ENCODE measurements around the gene LCN1.

The LCN1 gene

DNA sequence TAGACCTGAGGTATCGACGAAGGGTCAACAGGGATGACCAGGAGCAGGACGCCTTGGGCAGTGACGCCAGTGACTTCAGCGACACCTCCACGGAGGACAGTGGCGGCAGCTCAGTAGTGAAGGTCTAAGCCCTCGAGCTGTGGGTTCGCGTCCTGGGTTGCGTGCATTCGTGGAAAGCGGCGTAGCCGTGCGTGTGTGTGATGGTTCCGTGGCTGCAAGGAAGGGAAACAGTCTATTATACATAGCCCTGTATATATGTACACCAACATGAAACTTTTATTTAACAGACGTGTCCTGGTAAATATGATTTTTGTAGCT is 33.3 kb upstream of the LCN1 start:
- 0 out of 2 replicates have a peak, but pooled peaks cover 3% of the 10 kb centered on the region for H3K27me3 ChIP-seq
- no peak for TF ChIP-seq Cebpa-rat (IDR thresholded peaks at IDR 0.05)
- H4K20me1 ChIP-seq, result 0 out of 2 replicates have a peak, but pooled peaks cover 25% of the 10 kb centered on the region
- no peak overlapping the region for H3K4me2 ChIP-seq
- no peak overlapping the region for H3K9ac ChIP-seq
- peaks cover 7% of the 10 kb centered on the region for H3K4me1 ChIP-seq
- H3K36me3 ChIP-seq, result peaks cover 42% of the 10 kb centered on the region; the same call in 1 of the 2 replicates
- H3K27ac ChIP-seq, result no peak overlapping the region
- H3K9me3 ChIP-seq, result no peaks in the 10 kb centered on the region
- no peak overlapping the region for H3K4me3 ChIP-seq

DNA sequence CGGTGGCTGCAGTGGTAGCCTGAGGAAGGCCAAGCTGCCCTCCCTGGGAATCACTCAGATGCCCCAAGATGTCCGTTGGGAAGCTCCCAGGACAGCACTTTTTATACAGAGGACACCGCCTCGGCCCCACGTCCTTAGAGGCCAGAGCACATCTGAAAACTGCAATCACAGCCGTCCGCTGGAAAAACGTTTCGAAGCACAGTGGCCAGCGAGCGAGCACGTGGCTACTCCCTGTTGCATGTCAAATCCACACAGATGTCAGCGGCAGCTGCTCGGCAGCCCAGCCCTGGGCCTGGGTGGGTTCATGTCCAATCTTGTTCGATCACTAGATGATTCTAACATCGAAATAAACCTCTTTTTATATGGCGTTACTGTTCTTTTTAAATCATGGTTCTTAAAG is 32.7 kb upstream of the LCN1 start:
- Histone ChIP-seq H3K4me2 (no peak overlapping the region), H3K36me3 (peaks cover 42% of the 10 kb centered on the region; the same call in 1 of the 2 replicates), H3K4me3 (no peak overlapping the region)

DNA sequence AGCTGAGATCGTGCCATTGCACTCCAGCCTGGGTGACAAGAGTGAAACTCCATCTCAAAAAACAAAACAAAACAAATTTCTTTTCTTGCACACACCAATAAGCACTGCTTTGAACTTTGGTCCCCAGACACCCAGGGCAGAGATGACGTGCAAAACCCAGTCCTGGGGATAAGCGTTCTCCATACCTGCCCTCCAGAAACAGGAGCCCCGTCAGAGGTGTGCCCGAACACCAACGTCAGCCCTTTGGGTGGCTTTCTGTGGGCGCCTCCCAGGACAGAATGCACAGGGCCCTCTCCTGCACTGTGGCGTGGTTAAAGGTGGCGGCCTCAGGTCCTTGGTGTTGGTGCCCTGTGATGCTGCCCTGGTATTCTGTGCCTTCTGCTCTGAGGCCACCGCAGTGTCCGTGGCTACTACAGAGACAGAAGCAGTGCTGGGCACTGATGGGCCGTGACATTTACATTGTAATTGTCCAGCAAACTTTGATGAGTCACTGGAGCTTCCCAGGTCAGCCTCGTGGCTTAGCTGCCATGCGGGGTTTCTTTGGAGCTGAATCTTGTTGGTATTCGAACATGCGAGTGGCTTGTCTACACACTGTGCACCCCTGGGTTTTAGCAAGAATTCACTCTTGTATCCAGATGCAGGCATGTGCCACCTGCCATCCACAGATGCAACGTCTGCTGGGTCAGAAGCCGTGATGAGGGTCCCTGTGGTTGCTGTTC is 31.9 kb upstream of the LCN1 start:
- 0 out of 2 replicates have a peak, but pooled peaks cover 11% of the 10 kb centered on the region for H4K20me1 ChIP-seq
- H3K4me2 ChIP-seq, result no peak overlapping the region
- no peak overlapping the region for H3K4me3 ChIP-seq
- H3K9me3 ChIP-seq, result no peaks in the 10 kb centered on the region
- H3K27ac ChIP-seq, result no peak overlapping the region
- no peak overlapping the region for H3K9ac ChIP-seq
- no peak for TF ChIP-seq Cebpa-rat (IDR thresholded peaks at IDR 0.05)
- H3K36me3 ChIP-seq, result peaks cover 36% of the 10 kb centered on the region; the same call in 1 of the 2 replicates
- no peaks in the 10 kb centered on the region for H3K27me3 ChIP-seq
- peaks cover 7% of the 10 kb centered on the region for H3K4me1 ChIP-seq

More for the DNA sequence above, 32.7 kb upstream of the LCN1 start:
- no peak for TF ChIP-seq Cebpa-rat (IDR thresholded peaks at IDR 0.05)
- Histone ChIP-seq H3K4me1 (peaks cover 7% of the 10 kb centered on the region), H3K27me3 (no peaks in the 10 kb centered on the region), H3K27ac (no peak overlapping the region), H3K9ac (no peak overlapping the region), H3K9me3 (no peaks in the 10 kb centered on the region), H4K20me1 (0 out of 2 replicates have a peak, but pooled peaks cover 19% of the 10 kb centered on the region)

DNA sequence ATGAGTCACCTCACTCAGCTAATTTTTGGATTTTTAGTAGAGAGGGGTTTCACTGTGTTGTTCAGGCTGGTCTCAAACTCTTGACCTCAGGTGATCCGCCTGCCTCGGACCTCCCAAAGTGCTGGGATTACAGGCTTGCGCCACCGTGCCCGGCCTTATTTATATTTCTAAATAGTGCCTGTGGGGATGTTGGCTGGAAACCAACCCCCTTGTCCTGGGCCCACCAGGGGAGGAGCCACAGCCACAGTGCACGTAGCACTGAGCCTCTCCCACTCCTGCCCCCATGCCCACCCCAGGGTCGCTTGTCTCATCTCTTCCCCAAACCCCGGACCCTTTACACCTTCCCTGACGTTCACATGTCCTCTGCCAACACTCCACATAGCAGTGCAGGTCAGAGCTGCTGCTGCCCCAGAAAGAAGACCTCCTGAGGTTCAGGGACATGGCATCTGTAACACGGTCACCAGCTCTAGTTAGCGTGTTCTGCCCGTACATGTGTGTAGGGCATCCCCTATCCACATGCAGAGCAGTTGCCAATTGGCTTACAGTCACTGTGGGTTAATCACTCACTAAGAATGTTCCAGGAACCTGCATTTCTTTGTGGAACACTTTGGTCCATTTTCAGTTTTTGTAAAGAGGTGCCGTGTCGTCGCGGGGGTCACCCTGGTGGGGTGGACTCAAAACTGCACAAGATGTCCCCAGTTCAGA is 30.9 kb upstream of the LCN1 start:
- Histone ChIP-seq H4K20me1 (0 out of 2 replicates have a peak, but pooled peaks cover 5% of the 10 kb centered on the region), H3K27me3 (no peaks in the 10 kb centered on the region), H3K4me1 (peaks cover 7% of the 10 kb centered on the region), H3K27ac (no peak overlapping the region), H3K9ac (no peak overlapping the region), H3K36me3 (peaks cover 26% of the 10 kb centered on the region; the same call in 1 of the 2 replicates), H3K4me2 (no peak overlapping the region), H3K4me3 (no peak overlapping the region), H3K9me3 (no peaks in the 10 kb centered on the region)
- no peak for TF ChIP-seq Cebpa-rat (IDR thresholded peaks at IDR 0.05)

DNA sequence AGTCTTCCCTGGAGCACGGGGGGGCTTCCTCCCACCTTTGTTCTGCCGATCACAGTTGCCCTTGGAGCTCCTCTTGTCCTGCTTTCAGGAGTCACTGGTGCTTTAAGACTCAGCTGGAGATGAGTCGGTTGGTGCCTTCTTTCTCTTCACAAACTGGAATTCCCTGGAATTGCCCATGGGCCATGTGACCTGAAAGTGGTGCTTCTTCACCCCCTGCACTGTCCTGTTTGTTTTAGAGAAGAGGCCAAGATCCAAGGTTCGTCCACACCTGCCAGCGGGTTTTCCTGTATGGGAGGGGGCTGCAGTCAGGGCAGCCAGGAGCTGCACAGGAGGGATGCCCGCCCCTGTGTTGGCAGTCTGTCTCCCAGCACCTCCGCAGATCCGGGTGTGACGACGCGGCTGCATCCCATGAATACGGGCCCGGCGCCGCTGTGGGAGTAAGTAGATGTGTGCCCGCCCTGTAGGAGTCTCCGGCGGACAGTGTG is 30.2 kb upstream of the LCN1 start:
- Histone ChIP-seq H3K36me3 (peaks cover 19% of the 10 kb centered on the region; the same call in 1 of the 2 replicates), H3K27ac (no peak overlapping the region), H3K4me2 (no peak overlapping the region), H3K4me1 (peaks cover 7% of the 10 kb centered on the region), H3K27me3 (no peaks in the 10 kb centered on the region), H3K9me3 (no peaks in the 10 kb centered on the region), H4K20me1 (0 out of 2 replicates have a peak, but pooled peaks cover 5% of the 10 kb centered on the region), H3K9ac (no peak overlapping the region), H3K4me3 (no peak overlapping the region)
- TF ChIP-seq Cebpa-rat (IDR thresholded peaks at IDR 0.05), result no peak

DNA sequence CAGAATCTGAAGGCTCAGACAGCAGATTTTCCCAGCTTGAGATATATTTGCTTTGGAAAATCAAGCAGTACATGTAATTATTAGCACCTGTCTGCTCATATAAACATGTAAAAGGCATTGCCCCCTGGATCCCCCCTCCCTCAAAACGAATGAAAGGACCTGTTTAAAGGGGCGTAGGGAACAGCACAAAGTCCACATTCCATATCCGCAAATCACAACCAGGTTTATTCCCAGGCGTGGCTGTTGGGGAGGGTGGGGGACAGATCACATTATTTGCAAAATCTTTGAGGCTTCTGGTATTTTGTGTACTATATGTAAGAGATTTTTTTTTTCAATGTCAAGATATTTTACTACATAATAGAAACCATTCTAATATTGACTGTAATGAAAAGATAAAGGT is 29.5 kb upstream of the LCN1 start:
- H3K9me3 ChIP-seq, result no peaks in the 10 kb centered on the region
- no peak for TF ChIP-seq Cebpa-rat (IDR thresholded peaks at IDR 0.05)
- H3K27ac ChIP-seq, result no peak overlapping the region
- peaks cover 7% of the 10 kb centered on the region for H3K4me1 ChIP-seq
- no peak overlapping the region for H3K4me3 ChIP-seq
- no peak overlapping the region for H3K9ac ChIP-seq
- peaks cover 12% of the 10 kb centered on the region; the same call in 1 of the 2 replicates for H3K36me3 ChIP-seq
- H4K20me1 ChIP-seq, result 0 out of 2 replicates have a peak, but pooled peaks cover 5% of the 10 kb centered on the region
- H3K4me2 ChIP-seq, result no peak overlapping the region
- H3K27me3 ChIP-seq, result no peaks in the 10 kb centered on the region

DNA sequence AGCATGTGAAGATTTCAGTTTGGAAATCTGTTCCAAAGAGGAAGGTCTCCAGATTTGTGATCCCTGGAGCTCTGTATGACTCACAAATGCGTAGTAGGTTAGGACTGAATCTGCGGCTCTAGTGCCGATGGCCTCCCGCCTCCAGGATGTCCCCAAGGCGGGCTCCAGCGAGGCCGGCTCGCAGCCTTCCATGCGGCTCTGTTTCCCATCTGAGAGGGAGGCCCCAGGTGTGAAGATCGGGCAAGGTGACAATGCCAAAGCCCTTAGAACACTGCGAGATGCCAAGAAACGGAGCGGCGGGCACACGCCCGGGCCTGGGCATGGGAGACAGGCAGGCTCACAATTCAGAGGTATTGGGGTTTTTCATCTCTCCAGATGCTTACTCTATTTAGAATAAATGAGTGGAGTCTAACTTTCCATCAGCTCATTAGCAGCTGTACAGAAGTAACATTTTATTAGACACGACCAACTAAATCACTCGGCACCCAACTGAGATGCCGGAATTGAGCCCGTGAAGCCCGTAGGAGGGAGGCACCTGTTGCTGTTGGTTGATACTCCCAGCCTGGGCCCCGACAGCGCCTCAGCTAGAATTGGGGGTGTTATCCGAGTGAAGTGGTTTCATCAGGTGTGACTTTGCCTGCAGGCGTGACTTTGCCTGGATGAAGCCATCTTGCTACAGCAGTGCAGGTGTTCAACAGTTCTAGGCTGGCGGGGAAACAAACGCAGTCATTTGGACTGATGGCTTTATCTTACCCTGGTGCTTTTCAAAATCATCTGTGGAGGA is 28.2 kb upstream of the LCN1 start:
- Histone ChIP-seq H3K27ac (no peak overlapping the region), H3K36me3 (no peaks in the 10 kb centered on the region; the same call in 1 of the 2 replicates), H3K27me3 (no peaks in the 10 kb centered on the region), H3K4me2 (no peak overlapping the region), H3K4me3 (no peak overlapping the region), H3K9ac (no peak overlapping the region), H3K4me1 (peaks cover 7% of the 10 kb centered on the region), H3K9me3 (no peaks in the 10 kb centered on the region), H4K20me1 (0 out of 2 replicates have a peak, but pooled peaks cover 5% of the 10 kb centered on the region)
- TF ChIP-seq Cebpa-rat (IDR thresholded peaks at IDR 0.05), result no peak

DNA sequence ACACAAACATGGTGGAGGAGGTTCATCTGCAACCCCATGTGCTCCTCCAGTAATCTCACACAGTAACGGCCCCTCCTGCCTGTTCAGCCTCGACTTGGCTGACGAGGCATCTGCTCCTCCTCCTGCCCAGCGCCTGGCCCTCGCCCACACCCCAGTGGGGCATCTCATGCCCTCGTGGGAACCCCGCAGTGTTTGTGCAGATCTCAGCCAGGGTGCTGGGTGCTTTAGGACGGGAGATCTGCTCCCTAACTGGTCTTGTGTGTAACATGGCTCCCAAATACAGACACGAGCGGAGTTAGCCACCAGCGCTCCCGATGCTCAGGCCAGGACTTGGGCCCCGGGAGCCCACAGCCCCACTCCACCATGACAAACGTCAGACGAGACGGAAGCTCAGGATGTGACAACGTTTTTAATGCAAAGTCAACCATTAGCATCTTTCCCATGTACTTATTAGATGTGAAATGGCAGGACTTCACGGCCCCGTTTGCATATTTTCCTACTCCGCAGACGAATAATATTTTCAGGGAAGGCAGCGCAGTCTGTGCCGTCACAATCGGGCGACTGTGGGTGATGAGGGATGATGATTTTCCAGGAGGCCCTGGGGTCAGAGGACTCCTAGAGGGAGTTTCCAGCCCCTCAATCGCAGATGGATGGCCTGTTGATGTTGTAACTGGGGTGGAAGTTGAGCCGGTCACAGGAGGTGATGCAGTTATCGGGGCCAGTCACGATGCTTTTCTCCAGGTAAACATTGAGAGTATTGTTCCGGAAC is 26.3 kb upstream of the LCN1 start:
- Histone ChIP-seq H3K27me3 (no peaks in the 10 kb centered on the region), H3K4me1 (peaks cover 10% of the 10 kb centered on the region), H3K4me2 (no peak overlapping the region), H3K27ac (no peak overlapping the region), H3K9me3 (no peaks in the 10 kb centered on the region), H3K9ac (no peak overlapping the region), H4K20me1 (no peaks in the 10 kb centered on the region), H3K36me3 (no peaks in the 10 kb centered on the region; the same call in 1 of the 2 replicates), H3K4me3 (no peak overlapping the region)
- TF ChIP-seq Cebpa-rat (IDR thresholded peaks at IDR 0.05), result no peak

Measured in BLaER1 (cell line).